ENCODE data around the gene MS4A7.
"Not testable (repeated sequence)": the region's sequence is repeated elsewhere in the genome, so short reads cannot be mapped to it uniquely, and the experiment has no call there.

GRCh38 chr11:60366262-60366904 lies 11.9 kb upstream of the MS4A7 start:
- not testable (repeated sequence) for TF ChIP-seq CTCF (conservative IDR thresholded peaks at IDR 0.05 in 1 of 2, IDR thresholded peaks at IDR 0.05 in 1 of 2; ENCODE audit: low read depth in 1 of 2, low read length in 2 of 2); EZH2 (IDR thresholded peaks at IDR 0.05; ENCODE audit: low read length, missing control alignments)
